ENCODE data around the gene COL16A1. TPM values are rescaled to one million over a fixed set of nuclear protein-coding genes. Genes with fewer than 3 reads are reported as not detected.
"Not testable (repeated sequence)": the region's sequence is repeated elsewhere in the genome, so short reads cannot be mapped to it uniquely, and the experiment has no call there.

COL16A1 gene
- total RNA-seq, 2 donors from 2014 or later, result 0.49 to 0.82 TPM

GRCh38 chr1:31707711-31708110 lies 3.9 kb upstream of the COL16A1 start:
- Mint-ChIP-seq H3K4me3 (peak overlapping the region in 1 of 2 donors; percentile 23), H3K4me1 (ENCODE audit: low read depth) (peaks cover 40% of the 10 kb centered on the region), H3K27me3 (ENCODE audit: low read depth) (peaks cover 57% of the 10 kb centered on the region), H3K27ac (no peak overlapping the region), H3K36me3 (ENCODE audit: insufficient read depth in 2 of 2) (no peaks in the 10 kb centered on the region), H3K9me3 (no peaks in the 10 kb centered on the region)
- DNase-seq (peak; percentile 25 to 33), ATAC-seq (replicated peaks in 1 of 2) (no peak)

- DNase-seq; H3K36me3 Mint-ChIP-seq (ENCODE audit: insufficient read depth in 2 of 2); H3K9me3 Mint-ChIP-seq; ATAC-seq (replicated peaks in 1 of 2); H3K4me3 Mint-ChIP-seq; H3K27ac Mint-ChIP-seq: not testable (repeated sequence)
- peaks cover 40% of the 10 kb centered on the region for H3K4me1 Mint-ChIP-seq (ENCODE audit: low read depth)
- H3K27me3 Mint-ChIP-seq (ENCODE audit: low read depth), result peaks cover 51% of the 10 kb centered on the region
These were observed 3.3 kb upstream of the COL16A1 start for GRCh38 chr1:31707059-31707600.

GRCh38 chr1:31706384-31707058 lies 2.7 kb upstream of the COL16A1 start:
- Mint-ChIP-seq H3K4me1 (ENCODE audit: low read depth) (peaks cover 40% of the 10 kb centered on the region), H3K36me3 (ENCODE audit: insufficient read depth in 2 of 2) (no peaks in the 10 kb centered on the region), H3K27me3 (ENCODE audit: low read depth) (peaks cover 48% of the 10 kb centered on the region), H3K9me3 (no peaks in the 10 kb centered on the region), H3K27ac (no peak overlapping the region), H3K4me3 (no peak overlapping the region)
- ATAC-seq (replicated peaks in 1 of 2) (no peak), DNase-seq (peak in 1 of 2 donors; percentile 2)

- Mint-ChIP-seq H3K9me3 (no peaks in the 10 kb centered on the region), H3K27ac (peak overlapping the region; percentile 15), H3K4me3 (peak overlapping the region; percentile 60 to 68), H3K4me1 (ENCODE audit: low read depth) (peaks cover 50% of the 10 kb centered on the region), H3K27me3 (ENCODE audit: low read depth) (peaks cover 48% of the 10 kb centered on the region), H3K36me3 (ENCODE audit: insufficient read depth in 2 of 2) (no peaks in the 10 kb centered on the region)
- ATAC-seq (replicated peaks in 1 of 2) (peak; percentile 89 to 90), DNase-seq (peak; percentile 88 to 90)
These were observed 1.5 kb upstream of the COL16A1 start for GRCh38 chr1:31705080-31705866.

GRCh38 chr1:31704271-31705079 lies 658 bp upstream of the COL16A1 start:
- peak overlapping the region; percentile 15 for H3K27ac Mint-ChIP-seq
- peaks cover 58% of the 10 kb centered on the region for H3K4me1 Mint-ChIP-seq (ENCODE audit: low read depth)
- ATAC-seq (replicated peaks in 1 of 2), result peak; percentile 3 to 19
- H3K9me3 Mint-ChIP-seq, result no peaks in the 10 kb centered on the region
- peaks cover 48% of the 10 kb centered on the region for H3K27me3 Mint-ChIP-seq (ENCODE audit: low read depth)
- no peaks in the 10 kb centered on the region for H3K36me3 Mint-ChIP-seq (ENCODE audit: insufficient read depth in 2 of 2)
- peak overlapping the region; percentile 60 to 68 for H3K4me3 Mint-ChIP-seq
- DNase-seq, result no peak

GRCh38 chr1:31702836-31703404 lies 897 bp downstream of the COL16A1 start:
- Mint-ChIP-seq H3K4me3 (no peak overlapping the region), H3K36me3 (ENCODE audit: insufficient read depth in 2 of 2) (no peaks in the 10 kb centered on the region), H3K4me1 (ENCODE audit: low read depth) (peaks cover 59% of the 10 kb centered on the region), H3K27me3 (ENCODE audit: low read depth) (peaks cover 34% of the 10 kb centered on the region), H3K9me3 (no peaks in the 10 kb centered on the region), H3K27ac (no peak overlapping the region)
- DNase-seq, result no peak
- no peak for ATAC-seq (replicated peaks in 1 of 2)

- H3K27me3 Mint-ChIP-seq (ENCODE audit: low read depth), result peaks cover 20% of the 10 kb centered on the region
- no peak overlapping the region for H3K27ac Mint-ChIP-seq
- no peaks in the 10 kb centered on the region for H3K36me3 Mint-ChIP-seq (ENCODE audit: insufficient read depth in 2 of 2)
- H3K4me3 Mint-ChIP-seq, result no peak overlapping the region
- DNase-seq, result peak; percentile 47 to 51
- no peaks in the 10 kb centered on the region for H3K9me3 Mint-ChIP-seq
- peaks cover 45% of the 10 kb centered on the region for H3K4me1 Mint-ChIP-seq (ENCODE audit: low read depth)
- ATAC-seq (replicated peaks in 1 of 2), result no peak
These were observed 2.6 kb downstream of the COL16A1 start for GRCh38 chr1:31701091-31701736.

- ATAC-seq (replicated peaks in 1 of 2) (no peak), DNase-seq (no peak)
- Mint-ChIP-seq H3K27ac (no peak overlapping the region), H3K9me3 (no peaks in the 10 kb centered on the region), H3K36me3 (ENCODE audit: insufficient read depth in 2 of 2) (no peaks in the 10 kb centered on the region), H3K4me1 (ENCODE audit: low read depth) (peaks cover 39% of the 10 kb centered on the region), H3K4me3 (no peak overlapping the region), H3K27me3 (ENCODE audit: low read depth) (peaks cover 16% of the 10 kb centered on the region)
These were observed 3.2 kb downstream of the COL16A1 start for GRCh38 chr1:31700468-31701090.

GRCh38 chr1:31699341-31699891 lies 4.4 kb downstream of the COL16A1 start:
- Mint-ChIP-seq H3K9me3 (no peaks in the 10 kb centered on the region), H3K36me3 (ENCODE audit: insufficient read depth in 2 of 2) (no peaks in the 10 kb centered on the region), H3K4me3 (no peak overlapping the region), H3K27me3 (ENCODE audit: low read depth) (peaks cover 10% of the 10 kb centered on the region), H3K27ac (no peak overlapping the region), H3K4me1 (ENCODE audit: low read depth) (peaks cover 27% of the 10 kb centered on the region)
- peak; percentile 24 to 41 for DNase-seq
- ATAC-seq (replicated peaks in 1 of 2), result peak; percentile 36 to 53

- no peak overlapping the region for H3K27ac Mint-ChIP-seq
- DNase-seq (no peak), ATAC-seq (replicated peaks in 1 of 2) (no peak)
- H3K9me3 Mint-ChIP-seq, result no peaks in the 10 kb centered on the region
- peaks cover 26% of the 10 kb centered on the region for H3K4me1 Mint-ChIP-seq (ENCODE audit: low read depth)
- H3K36me3 Mint-ChIP-seq (ENCODE audit: insufficient read depth in 2 of 2), result no peaks in the 10 kb centered on the region
- H3K27me3 Mint-ChIP-seq (ENCODE audit: low read depth), result no peaks in the 10 kb centered on the region
- H3K4me3 Mint-ChIP-seq, result no peak overlapping the region
These were observed 6.3 kb downstream of the COL16A1 start for GRCh38 chr1:31697369-31697984.

GRCh38 chr1:31696242-31696641 lies 7.6 kb downstream of the COL16A1 start:
- DNase-seq (no peak), ATAC-seq (replicated peaks in 1 of 2) (no peak)
- Mint-ChIP-seq H3K27me3 (ENCODE audit: low read depth) (no peaks in the 10 kb centered on the region), H3K4me1 (ENCODE audit: low read depth) (peaks cover 25% of the 10 kb centered on the region), H3K4me3 (no peak overlapping the region), H3K36me3 (ENCODE audit: insufficient read depth in 2 of 2) (no peaks in the 10 kb centered on the region), H3K27ac (no peak overlapping the region), H3K9me3 (no peaks in the 10 kb centered on the region)

All from activated T-cell treated with anti-CD3 and anti-CD28 coated beads, Interleukin-2, amount 50 U/mL, for 72 hours (primary cell).